HCT116 (cell line): ENCODE data around the gene MAML2. TPM values are rescaled to one million over a fixed set of nuclear protein-coding genes. Genes with fewer than 3 reads are reported as not detected.

Experiments used
- ATAC-seq: fragments of 200-7000 bp; cut with Tn5 transposase; 2 replicates; pipeline ENCODE4 v1.9.1; 2020; ENCODE audit warnings: mild to moderate bottlenecking, moderate library complexity
- BruUV-seq: library from RNA; stranded (reverse); fragments of 400-500 nt; replicated peaks from 2 replicates; lab custom pipeline; 2021; lab: Mats Ljungman, UMichigan
- CTCF ChIA-PET: fragments of 300-600 bp; sonication (Branson Sonifier 250); formaldehyde crosslinking; loops from one replicate; lab custom pipeline; 2021; ENCODE audit warnings: antibody characterized with exemption; lab: Charles Lee
- POLR2A ChIA-PET: fragments of 300-600, 350-600 bp; sonication (Branson Sonifier 250); formaldehyde crosslinking; loops from one replicate; lab custom pipeline; 2021; ENCODE audit warnings: antibody characterized with exemption; lab: Charles Lee
- RAD21 ChIA-PET, 2 experiments: fragments of 300-600 bp; sonication (Branson Sonifier 250); formaldehyde crosslinking; loops; one replicate each; lab custom pipeline; 2023; ENCODE audit warnings: low total read pairs in 2 of 2; ENCODE audit not compliant: uncharacterized antibody in 2 of 2, unreplicated experiment in 2 of 2, low non-redundant PET in 1 of 2; lab: Charles Lee
- DNase-seq: peaks from one replicate; pipeline ENCODE4 v3.0.0-alpha.2; 2010; ENCODE audit warnings: low read depth, low spot score
- H2AFZ ChIP-seq: fragments of 200-600 bp; shearing (Covaris generic), sonication (generic); 2 replicates; pipeline ENCODE4 v1.6.1; 2017; ENCODE audit warnings: low read depth, mixed run types, mixed read lengths, antibody characterized with exemption, low read length; ENCODE audit not compliant: poor library complexity, severe bottlenecking
- H3K27ac ChIP-seq: 2 replicates; pipeline ENCODE4 v1.5.1; 2012; ENCODE audit warnings: low read depth, low read length
- H3K27me3 ChIP-seq: fragments of 200-600 bp; sonication (generic); 2 replicates; pipeline ENCODE4 v1.6.1; 2016; ENCODE audit warnings: mixed run types, low read length, mixed read lengths; ENCODE audit not compliant: insufficient read depth
- H3K36me3 ChIP-seq, 2 experiments: fragments of 200-500 bp in 1 of 2; fragments of 200-600 bp in 1 of 2; sonication (Bioruptor generic) in 1 of 2; sonication (generic) in 1 of 2; 2 replicates each; pipeline versions ENCODE4 v1.5.1 to v1.6.1; 2014 to 2016; ENCODE audit warnings: low read length in 2 of 2, inconsistent platforms in 1 of 2, mixed read lengths in 1 of 2, mixed run types in 1 of 2; ENCODE audit not compliant: insufficient read depth in 2 of 2, control insufficient read depth in 1 of 2
- H3K4me1 ChIP-seq, 2 experiments: fragments of 200-600 bp in 1 of 2; sonication (generic) in 1 of 2; 2 replicates each; pipeline versions ENCODE4 v1.5.1 to v1.6.1; 2012 to 2017; ENCODE audit warnings: low read length in 2 of 2, inconsistent platforms in 1 of 2, mild to moderate bottlenecking in 1 of 2, mixed read lengths in 1 of 2, mixed run types in 1 of 2, moderate library complexity in 1 of 2; ENCODE audit not compliant: insufficient read depth in 2 of 2, control insufficient read depth in 1 of 2
- H3K4me2 ChIP-seq: fragments of 200-600 bp; sonication (generic); 2 replicates; pipeline ENCODE4 v1.6.1; 2017; ENCODE audit warnings: mixed run types, low read length, mixed read lengths
- H3K4me3 ChIP-seq, 2 experiments: fragments of 200-600 bp in 1 of 2; sonication (generic) in 1 of 2; replicated peaks in 1 of 2; 2 replicates each; pipeline ENCODE4 v1.5.1; 2011 to 2016; ENCODE audit warnings: low read length in 2 of 2, control low read depth in 1 of 2, low read depth in 1 of 2, mild to moderate bottlenecking in 1 of 2, mixed read lengths in 1 of 2, mixed run types in 1 of 2
- H3K79me2 ChIP-seq: fragments of 200-600 bp; sonication (generic); 2 replicates; pipeline ENCODE4 v1.6.1; 2017; ENCODE audit warnings: mild to moderate bottlenecking, mixed run types, low read length, moderate library complexity, mixed read lengths; ENCODE audit not compliant: insufficient read depth
- H3K9ac ChIP-seq: fragments of 200-600 bp; sonication (generic); 2 replicates; pipeline ENCODE4 v1.6.1; 2016; ENCODE audit warnings: low read length, mixed read lengths
- H3K9me2 ChIP-seq: fragments of 200-600 bp; sonication (generic), shearing (Covaris generic); 2 replicates; pipeline ENCODE4 v1.6.1; 2017; ENCODE audit warnings: mixed run types, mild to moderate bottlenecking, moderate library complexity; ENCODE audit not compliant: insufficient read depth
- H3K9me3 ChIP-seq, 2 experiments: fragments of 200-500 bp in 1 of 2; fragments of 200-600 bp in 1 of 2; sonication (Bioruptor generic) in 1 of 2; sonication (generic) in 1 of 2; 2 replicates each; pipeline ENCODE4 v1.6.1; 2014 to 2017; ENCODE audit warnings: low read length in 2 of 2, mixed read lengths in 2 of 2, inconsistent platforms in 1 of 2, low read depth in 1 of 2, mild to moderate bottlenecking in 1 of 2, mixed run types in 1 of 2, moderate library complexity in 1 of 2; ENCODE audit not compliant: control insufficient read depth in 1 of 2, insufficient read depth in 1 of 2
- H4K20me1 ChIP-seq: fragments of 200-600 bp; sonication (generic), shearing (Covaris generic); 2 replicates; pipeline ENCODE4 v1.6.1; 2017; ENCODE audit warnings: mixed run types, mild to moderate bottlenecking, moderate library complexity; ENCODE audit not compliant: insufficient read depth
- ATF3 ChIP-seq: IDR thresholded peaks from 2 replicates; pipeline ENCODE4 v1.6.1; 2012
- CEBPB ChIP-seq: IDR thresholded peaks from 2 replicates; pipeline ENCODE4 v1.6.1; 2012; ENCODE audit warnings: low read depth
- FOSL1 ChIP-seq: IDR thresholded peaks from 2 replicates; pipeline ENCODE4 v1.6.1; 2012; ENCODE audit warnings: low read depth
- JUND ChIP-seq: IDR thresholded peaks from 2 replicates; pipeline ENCODE4 v1.6.1; 2012
- RAD21 ChIP-seq: IDR thresholded peaks from 2 replicates; pipeline ENCODE4 v1.6.1; 2012; ENCODE audit warnings: low read depth, mild to moderate bottlenecking
- REST ChIP-seq: IDR thresholded peaks from 2 replicates; pipeline ENCODE4 v1.6.1; 2012; ENCODE audit warnings: low read depth
- SRF ChIP-seq: IDR thresholded peaks from 2 replicates; pipeline ENCODE4 v1.6.1; 2012; ENCODE audit warnings: low read depth
- intact Hi-C: fragments of 100-400 bp; cut with micrococcal nuclease; formaldehyde crosslinking; loops from 2 replicates; pipeline ENCODE4 v1.10.0; 2022
- total RNA-seq: library from RNA; stranded (reverse); gene quantifications from one replicate; pipeline ENCODE4 v1.2.1, GENCODE V29; 2021; ENCODE audit not compliant: unreplicated experiment

The MAML2 gene
- total RNA-seq, 1 experiment from 2014 or later: 2.6 TPM

- TF ChIP-seq REST: no peak
These were observed 154.6 kb downstream of the MAML2 start (continued) for GRCh38 chr11:96188243-96189006.

- no peak for DNase-seq
- peak; percentile 75 for ATAC-seq
- ChIA-PET CTCF (no interaction called here), RAD21 (no interaction called here), POLR2A (no interaction called here)
- intact Hi-C loops: no loop called here
- peak overlapping the region; percentile 30 for H3K4me2 ChIP-seq
- no peak overlapping the region for H3K27ac ChIP-seq
- no peaks in the 10 kb centered on the region for H3K27me3 ChIP-seq
- no TSS peak for BruUV-seq
- no peak overlapping the region for H3K9ac ChIP-seq
- H3K9me2 ChIP-seq: no peaks in the 10 kb centered on the region
- TF ChIP-seq SRF (no peak), JUND (0 out of 2 replicates have a peak, but pooled peaks have one; percentile 18), CEBPB (no peak), RAD21 (no peak), ATF3 (no peak), FOSL1 (peak; percentile 26; the same call in 1 of the 2 replicates)
- H3K79me2 ChIP-seq: no peaks in the 10 kb centered on the region
- no peaks in the 10 kb centered on the region for H3K36me3 ChIP-seq
- H3K4me1 ChIP-seq: peaks cover 0 to 21% of the 10 kb centered on the region in 2 experiments; a peak in 2 of 4 replicates
- H3K4me3 ChIP-seq: no peak overlapping the region
- H4K20me1 ChIP-seq: no peaks in the 10 kb centered on the region
- H2AFZ ChIP-seq: no peak overlapping the region
- no peaks in the 10 kb centered on the region for H3K9me3 ChIP-seq
These were observed 155.2 kb downstream of the MAML2 start for GRCh38 chr11:96187822-96188221.
